Measurements from ENCODE around the gene FBLN1.

DNA sequence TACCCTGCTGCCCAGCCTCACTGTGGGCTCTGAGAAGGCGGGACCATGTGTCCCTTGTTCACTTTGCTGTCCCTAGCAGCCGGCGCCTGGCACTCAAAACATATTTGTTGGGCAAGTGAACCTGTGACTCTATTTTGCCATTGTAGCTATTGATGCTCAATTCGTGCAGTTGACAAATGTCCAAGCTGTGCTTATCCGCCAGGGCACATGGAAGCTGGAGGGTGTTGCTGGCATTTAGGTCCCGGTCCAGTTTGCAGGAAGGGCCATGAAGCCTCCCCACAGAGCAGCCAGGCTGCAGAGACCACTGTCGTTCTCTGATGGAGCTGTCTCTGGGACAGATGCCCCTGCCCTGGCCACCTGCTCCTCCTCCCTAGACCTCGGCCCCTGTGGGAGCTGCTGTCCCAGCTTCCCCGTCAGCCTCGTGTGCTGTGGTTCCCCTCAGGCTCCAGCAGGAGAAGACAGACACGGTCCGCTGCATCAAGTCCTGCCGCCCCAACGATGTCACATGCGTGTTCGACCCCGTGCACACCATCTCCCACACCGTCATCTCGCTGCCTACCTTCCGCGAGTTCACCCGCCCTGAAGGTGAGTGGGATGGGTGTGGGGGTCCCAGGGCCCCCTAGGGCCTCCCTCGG is 71.5 kb downstream of the FBLN1 start:
- TF ChIP-seq, protein P1, sequence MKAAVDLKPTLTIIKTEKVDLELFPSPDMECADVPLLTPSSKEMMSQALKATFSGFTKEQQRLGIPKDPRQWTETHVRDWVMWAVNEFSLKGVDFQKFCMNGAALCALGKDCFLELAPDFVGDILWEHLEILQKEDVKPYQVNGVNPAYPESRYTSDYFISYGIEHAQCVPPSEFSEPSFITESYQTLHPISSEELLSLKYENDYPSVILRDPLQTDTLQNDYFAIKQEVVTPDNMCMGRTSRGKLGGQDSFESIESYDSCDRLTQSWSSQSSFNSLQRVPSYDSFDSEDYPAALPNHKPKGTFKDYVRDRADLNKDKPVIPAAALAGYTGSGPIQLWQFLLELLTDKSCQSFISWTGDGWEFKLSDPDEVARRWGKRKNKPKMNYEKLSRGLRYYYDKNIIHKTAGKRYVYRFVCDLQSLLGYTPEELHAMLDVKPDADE (conservative IDR thresholded peaks at IDR 0.05; ENCODE audit: control insufficient read depth, low read depth, low read length), result no peak
- no peak for TF ChIP-seq SREBF1 (IDR thresholded peaks at IDR 0.05; ENCODE audit: borderline replicate concordance, low read depth, low read length)
- no peak for TF ChIP-seq KDM5B (IDR thresholded peaks at IDR 0.05; ENCODE audit: insufficient replicate concordance, low read depth, low read length)
- TF ChIP-seq, protein P2, sequence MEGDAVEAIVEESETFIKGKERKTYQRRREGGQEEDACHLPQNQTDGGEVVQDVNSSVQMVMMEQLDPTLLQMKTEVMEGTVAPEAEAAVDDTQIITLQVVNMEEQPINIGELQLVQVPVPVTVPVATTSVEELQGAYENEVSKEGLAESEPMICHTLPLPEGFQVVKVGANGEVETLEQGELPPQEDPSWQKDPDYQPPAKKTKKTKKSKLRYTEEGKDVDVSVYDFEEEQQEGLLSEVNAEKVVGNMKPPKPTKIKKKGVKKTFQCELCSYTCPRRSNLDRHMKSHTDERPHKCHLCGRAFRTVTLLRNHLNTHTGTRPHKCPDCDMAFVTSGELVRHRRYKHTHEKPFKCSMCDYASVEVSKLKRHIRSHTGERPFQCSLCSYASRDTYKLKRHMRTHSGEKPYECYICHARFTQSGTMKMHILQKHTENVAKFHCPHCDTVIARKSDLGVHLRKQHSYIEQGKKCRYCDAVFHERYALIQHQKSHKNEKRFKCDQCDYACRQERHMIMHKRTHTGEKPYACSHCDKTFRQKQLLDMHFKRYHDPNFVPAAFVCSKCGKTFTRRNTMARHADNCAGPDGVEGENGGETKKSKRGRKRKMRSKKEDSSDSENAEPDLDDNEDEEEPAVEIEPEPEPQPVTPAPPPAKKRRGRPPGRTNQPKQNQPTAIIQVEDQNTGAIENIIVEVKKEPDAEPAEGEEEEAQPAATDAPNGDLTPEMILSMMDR (IDR thresholded peaks at IDR 0.05 in 2 of 3, conservative IDR thresholded peaks at IDR 0.05 in 1 of 3; ENCODE audit: insufficient read depth in 2 of 3, low read depth in 1 of 3, low read length in 3 of 3), result no peak
- TF ChIP-seq, protein P3, sequence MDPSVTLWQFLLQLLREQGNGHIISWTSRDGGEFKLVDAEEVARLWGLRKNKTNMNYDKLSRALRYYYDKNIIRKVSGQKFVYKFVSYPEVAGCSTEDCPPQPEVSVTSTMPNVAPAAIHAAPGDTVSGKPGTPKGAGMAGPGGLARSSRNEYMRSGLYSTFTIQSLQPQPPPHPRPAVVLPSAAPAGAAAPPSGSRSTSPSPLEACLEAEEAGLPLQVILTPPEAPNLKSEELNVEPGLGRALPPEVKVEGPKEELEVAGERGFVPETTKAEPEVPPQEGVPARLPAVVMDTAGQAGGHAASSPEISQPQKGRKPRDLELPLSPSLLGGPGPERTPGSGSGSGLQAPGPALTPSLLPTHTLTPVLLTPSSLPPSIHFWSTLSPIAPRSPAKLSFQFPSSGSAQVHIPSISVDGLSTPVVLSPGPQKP (CRISPR knock-in tag; IDR thresholded peaks at IDR 0.05), result no peak
- no peak for TF ChIP-seq EZH2 (IDR thresholded peaks at IDR 0.05; ENCODE audit: borderline replicate concordance, low read depth, low read length)
- TF ChIP-seq FOXM1 (IDR thresholded peaks at IDR 0.05; ENCODE audit: low read depth), result no peak
- no peak for TF ChIP-seq FOXM1 (CRISPR knock-in tag; IDR thresholded peaks at IDR 0.05; ENCODE audit: low read depth)
- TF ChIP-seq RB1 (IDR thresholded peaks at IDR 0.05; ENCODE audit: low read depth), result no peak
- TF ChIP-seq JUND (IDR thresholded peaks at IDR 0.05; ENCODE audit: borderline replicate concordance, low read depth, low read length), result no peak
- no peak for TF ChIP-seq JUND (tag; IDR thresholded peaks at IDR 0.05; ENCODE audit: borderline replicate concordance, low read depth, low read length)
- TF ChIP-seq HDAC2 (IDR thresholded peaks at IDR 0.05), result no peak
- TF ChIP-seq GABPA (tag; conservative IDR thresholded peaks at IDR 0.05; ENCODE audit: low read depth), result no peak

Measured in K562 (cell line).